ENCODE results near the gene GFPT2. TPM values are rescaled to one million over a fixed set of nuclear protein-coding genes. Genes with fewer than 3 reads are reported as not detected.

GFPT2 gene
- total and polyA plus RNA-seq, 2 of the 4 experiments (the other 2 are of a cell fraction) = 20.3 to 20.8 TPM

DNA sequence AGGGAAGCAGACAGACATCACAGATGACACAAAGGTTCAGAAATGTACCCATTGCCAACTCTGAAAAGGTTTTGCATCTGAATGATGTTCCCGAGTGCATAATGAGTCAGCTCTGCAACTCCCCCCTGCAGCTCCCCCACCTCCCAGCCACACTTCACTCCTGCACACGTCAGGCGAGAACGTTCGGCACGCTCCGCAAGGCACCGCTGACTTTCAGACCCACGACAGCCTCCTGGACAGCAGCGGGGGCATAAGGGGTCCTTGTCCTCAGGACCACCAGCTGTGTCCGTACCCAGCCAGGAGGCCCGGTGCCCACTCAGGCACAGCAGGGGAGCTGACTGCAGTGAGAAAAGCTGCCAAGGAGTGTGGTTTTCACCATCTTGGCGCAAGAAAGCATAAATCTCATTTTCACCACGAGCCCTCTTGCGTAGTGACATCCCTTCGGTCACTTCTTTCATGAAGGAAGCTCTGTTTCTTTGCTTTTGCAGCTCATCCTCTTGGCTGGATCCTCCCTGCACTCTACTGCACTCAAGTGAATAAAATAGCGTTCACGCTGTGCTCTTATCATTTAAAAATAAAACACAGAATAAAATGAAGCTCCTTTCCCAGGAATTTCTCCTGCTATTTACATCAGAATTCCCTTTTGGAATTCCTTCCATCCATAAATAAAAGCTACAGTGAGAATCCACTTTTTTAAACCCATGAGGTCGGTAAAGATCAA, 9.9 kb downstream of the GFPT2 start:
- dilution Hi-C loops (cut with HindIII; ENCODE audit: low sequenced_read_pairs, unreplicated experiment) = no loop called here
- H2BK120ac ChIP-seq (ENCODE audit: low read depth, low read length) = no peak overlapping the region
- H4K5ac ChIP-seq (ENCODE audit: low read depth, low read length) = no peak overlapping the region
- peak overlapping the region; percentile 58 for H2AFZ ChIP-seq (replicated peaks; ENCODE audit: low read length, poor library complexity)
- H3K27me3 ChIP-seq (ENCODE audit: control insufficient read depth, insufficient read depth, low read length) = no peaks in the 10 kb centered on the region
- H3K9ac ChIP-seq (ENCODE audit: low read depth, low read length) = no peak overlapping the region
- BruUV-seq (replicated peaks) = no TSS peak
- ChIA-PET POLR2A (ENCODE audit: unreplicated experiment) (no interaction called here), CTCF (no interaction called here)
- TF ChIP-seq RAD21 (IDR thresholded peaks at IDR 0.05; ENCODE audit: low read length) = no peak
- no peak for TF ChIP-seq POLR2A (IDR thresholded peaks at IDR 0.05; ENCODE audit: low read depth, low read length)
- no peak for TF ChIP-seq MAFK (IDR thresholded peaks at IDR 0.05; ENCODE audit: low read depth, low read length)
- TF ChIP-seq FOS (IDR thresholded peaks at IDR 0.05; ENCODE audit: low read depth, low read length) = peak; percentile 33; the same call in 1 of the 2 replicates
- TF ChIP-seq CHD1 (IDR thresholded peaks at IDR 0.05; ENCODE audit: low read depth, low read length) = no peak
- TF ChIP-seq NFE2L2 (IDR thresholded peaks at IDR 0.05; ENCODE audit: low read depth, low read length) = no peak
- TF ChIP-seq USF2 (IDR thresholded peaks at IDR 0.05; ENCODE audit: low read depth, low read length) = no peak
- no peak for TF ChIP-seq RCOR1 (IDR thresholded peaks at IDR 0.05; ENCODE audit: insufficient replicate concordance, low read length)
- TF ChIP-seq BHLHE40 (IDR thresholded peaks at IDR 0.05; ENCODE audit: low read depth, low read length) = peak; percentile 38; the same call in 1 of the 2 replicates
- TF ChIP-seq, protein P1, sequence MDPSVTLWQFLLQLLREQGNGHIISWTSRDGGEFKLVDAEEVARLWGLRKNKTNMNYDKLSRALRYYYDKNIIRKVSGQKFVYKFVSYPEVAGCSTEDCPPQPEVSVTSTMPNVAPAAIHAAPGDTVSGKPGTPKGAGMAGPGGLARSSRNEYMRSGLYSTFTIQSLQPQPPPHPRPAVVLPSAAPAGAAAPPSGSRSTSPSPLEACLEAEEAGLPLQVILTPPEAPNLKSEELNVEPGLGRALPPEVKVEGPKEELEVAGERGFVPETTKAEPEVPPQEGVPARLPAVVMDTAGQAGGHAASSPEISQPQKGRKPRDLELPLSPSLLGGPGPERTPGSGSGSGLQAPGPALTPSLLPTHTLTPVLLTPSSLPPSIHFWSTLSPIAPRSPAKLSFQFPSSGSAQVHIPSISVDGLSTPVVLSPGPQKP (IDR thresholded peaks at IDR 0.05; ENCODE audit: borderline replicate concordance, low read depth, low read length) = no peak
- TF ChIP-seq MAZ (IDR thresholded peaks at IDR 0.05; ENCODE audit: borderline replicate concordance, low read depth, low read length) = no peak
- no peak for TF ChIP-seq CTCF (conservative IDR thresholded peaks at IDR 0.05; ENCODE audit: low read depth, low read length)
- TF ChIP-seq CEBPB (IDR thresholded peaks at IDR 0.05; ENCODE audit: low read depth, low read length) = no peak
- no peak for TF ChIP-seq SMC3 (IDR thresholded peaks at IDR 0.05; ENCODE audit: low read depth, low read length)
- H3K9me1 ChIP-seq (ENCODE audit: insufficient read depth, low read length) = peaks cover 7% of the 10 kb centered on the region; the same call in 1 of the 2 replicates
- H2AK5ac ChIP-seq (ENCODE audit: low read depth, low read length) = no peak overlapping the region
- no peak overlapping the region for H2AK9ac ChIP-seq (replicated peaks; ENCODE audit: low read depth, low read length, poor library complexity)
- no peak overlapping the region for H3K4me3 ChIP-seq (ENCODE audit: insufficient read depth, low read depth, low read length)
- H3K18ac ChIP-seq (ENCODE audit: low read depth, low read length) = no peak overlapping the region
- in situ Hi-C loops (cut with MboI; ENCODE audit: low sequenced_read_pairs) = no loop called here
- ATAC-seq (ENCODE audit: low read depth) (peak; percentile 21; the same call in 1 of the 2 replicates), DNase-seq (peak; percentile 41)
- peaks cover 7% of the 10 kb centered on the region; the same call in 1 of the 2 replicates for H3K4me1 ChIP-seq (ENCODE audit: control insufficient read depth, insufficient read depth, low read length)
- H3K27ac ChIP-seq (ENCODE audit: insufficient read depth, low read length) = no peak overlapping the region
- no peaks in the 10 kb centered on the region for H3K36me3 ChIP-seq (ENCODE audit: control insufficient read depth, insufficient read depth, low read length)
- no peak overlapping the region for H2BK20ac ChIP-seq (ENCODE audit: low read depth, low read length)
- peaks cover 7% of the 10 kb centered on the region; the same call in 1 of the 2 replicates for H4K20me1 ChIP-seq (ENCODE audit: insufficient read depth, low read length)
- H4K8ac ChIP-seq (ENCODE audit: low read depth in 2 of 2, low read length in 2 of 2) = no peak overlapping the region
- peaks cover 0 to 22% of the 10 kb centered on the region in 2 experiments; a peak in 3 of 4 replicates for H3K79me1 ChIP-seq (ENCODE audit: low read depth in 1 of 2, low read length in 2 of 2)
- H3K56ac ChIP-seq (ENCODE audit: extremely low read depth, insufficient read depth, low read length) = no peak overlapping the region
- H2BK15ac ChIP-seq (ENCODE audit: low read depth, low read length) = no peak overlapping the region
- no peak overlapping the region for H3K14ac ChIP-seq (replicated peaks; ENCODE audit: low read depth, low read length)
- intact Hi-C loops (cut with micrococcal nuclease) = no loop called here
- H4K91ac ChIP-seq (ENCODE audit: insufficient read depth, low read depth, low read length) = no peak overlapping the region
- H3K23ac ChIP-seq (ENCODE audit: low read depth, low read length) = no peak overlapping the region
- 40% methylated on average over 12 of the region's 19 CpGs; no CpG with 5 or more reads in 1 of the 2 experiments for WGBS, 2 experiments (ENCODE audit: extremely low coverage in 2 of 2, insufficient read length in 1 of 2)
- H3K4ac ChIP-seq (ENCODE audit: low read depth, low read length) = no peak overlapping the region
- H3K9me3 ChIP-seq (ENCODE audit: control insufficient read depth, insufficient read depth, low read length) = no peaks in the 10 kb centered on the region
- H3K4me2 ChIP-seq (ENCODE audit: low read depth, low read length) = no peak overlapping the region; the same call in 1 of the 2 replicates
- no peak overlapping the region for H2BK5ac ChIP-seq (ENCODE audit: low read depth, low read length, poor library complexity, severe bottlenecking)

All from IMR-90 (cell line).